Islet of Langerhans (tissue), 1 donor: ENCODE results near the gene MTHFR.
"Not testable (repeated sequence)": the region's sequence is repeated elsewhere in the genome, so short reads cannot be mapped to it uniquely, and the experiment has no call there.

Experiments
- FAIRE-seq: peaks from one replicate; lab custom pipeline; 2011; peaks lifted over from hg19 to GRCh38; lab: Jason Lieb, UNC

MTHFR gene

GRCh38 chr1:11833497-11833896, 27.7 kb upstream of the MTHFR start:
- FAIRE-seq, result no peak

GRCh38 chr1:11831945-11832725, 26.4 kb upstream of the MTHFR start:
- no peak for FAIRE-seq

GRCh38 chr1:11828511-11828910, 22.7 kb upstream of the MTHFR start:
- FAIRE-seq, result no peak

- FAIRE-seq, result no peak
These were observed 21.2 kb upstream of the MTHFR start for GRCh38 chr1:11826946-11827345.

GRCh38 chr1:11825131-11825530, 19.4 kb upstream of the MTHFR start:
- FAIRE-seq, result no peak

GRCh38 chr1:11823366-11824137, 17.8 kb upstream of the MTHFR start:
- FAIRE-seq, result no peak

GRCh38 chr1:11822091-11822490, 16.3 kb upstream of the MTHFR start:
- no peak for FAIRE-seq

GRCh38 chr1:11817192-11817591, 11.4 kb upstream of the MTHFR start:
- FAIRE-seq, result no peak

- FAIRE-seq, result no peak
These were observed 7.3 kb upstream of the MTHFR start for GRCh38 chr1:11813021-11813420.

GRCh38 chr1:11807133-11807532, 1.4 kb upstream of the MTHFR start:
- FAIRE-seq, result no peak

GRCh38 chr1:11806307-11806936, 658 bp upstream of the MTHFR start:
- no peak for FAIRE-seq

- FAIRE-seq, result no peak
These were observed 920 bp downstream of the MTHFR start for GRCh38 chr1:11804666-11805421.

- not testable (repeated sequence) for FAIRE-seq
These were observed 1.7 kb downstream of the MTHFR start for GRCh38 chr1:11803924-11804665.

GRCh38 chr1:11802973-11803885, 2.5 kb downstream of the MTHFR start:
- no peak for FAIRE-seq

GRCh38 chr1:11802616-11802972, 3.2 kb downstream of the MTHFR start:
- no peak for FAIRE-seq

- no peak for FAIRE-seq
These were observed 4.9 kb downstream of the MTHFR start for GRCh38 chr1:11800756-11801433.

- no peak for FAIRE-seq
These were observed 5.4 kb downstream of the MTHFR start for GRCh38 chr1:11800391-11800755.

GRCh38 chr1:11799896-11800295, 5.9 kb downstream of the MTHFR start:
- no peak for FAIRE-seq

GRCh38 chr1:11799099-11799498, 6.7 kb downstream of the MTHFR start:
- FAIRE-seq, result no peak

GRCh38 chr1:11797525-11798216, 8.1 kb downstream of the MTHFR start:
- FAIRE-seq, result no peak
